Neuronal stem cell (in vitro differentiated cells): ENCODE data around the gene ZNF653.

Source experiments
- DNase-seq: peaks from one replicate; pipeline ENCODE4 v3.0.0-alpha.2; 2013; ENCODE audit warnings: low spot score
- H2AFZ ChIP-seq: one replicate; pipeline ENCODE4 v1.6.1; 2013; ENCODE audit warnings: mild to moderate bottlenecking, low read length, inconsistent platforms
- H2AK5ac ChIP-seq: 2 replicates; pipeline ENCODE4 v1.6.1; 2013; ENCODE audit warnings: low read depth, mild to moderate bottlenecking, inconsistent platforms, low read length, moderate library complexity, mixed read lengths
- H2BK120ac ChIP-seq: 2 replicates; pipeline ENCODE4 v1.6.1; 2013; ENCODE audit warnings: low read depth, mild to moderate bottlenecking, inconsistent platforms, low read length, moderate library complexity, mixed read lengths
- H2BK12ac ChIP-seq: one replicate; pipeline ENCODE4 v1.6.1; 2013; ENCODE audit warnings: low read length, inconsistent platforms
- H2BK15ac ChIP-seq: 2 replicates; pipeline ENCODE4 v1.6.1; 2013; ENCODE audit warnings: mild to moderate bottlenecking, low read length, inconsistent platforms, mixed read lengths
- H2BK5ac ChIP-seq: one replicate; pipeline ENCODE4 v1.6.1; 2013; ENCODE audit warnings: inconsistent platforms, mild to moderate bottlenecking, low read length, moderate library complexity
- H3K14ac ChIP-seq: one replicate; pipeline ENCODE4 v1.6.1; 2013; ENCODE audit warnings: low read length, inconsistent platforms
- H3K18ac ChIP-seq: 2 replicates; pipeline ENCODE4 v1.6.1; 2013; ENCODE audit warnings: low read length, inconsistent platforms
- H3K23ac ChIP-seq: 2 replicates; pipeline ENCODE4 v1.6.1; 2013; ENCODE audit warnings: low read depth, mild to moderate bottlenecking, mixed read lengths, low read length, inconsistent platforms; ENCODE audit not compliant: poor library complexity
- H3K27ac ChIP-seq: replicated peaks from 3 replicates; pipeline ENCODE4 v1.5.1; 2013; ENCODE audit warnings: low read length, inconsistent platforms
- H3K27me3 ChIP-seq, 3 experiments: 2 replicates each; pipeline ENCODE4 v1.6.1; 2013; ENCODE audit warnings: low read length in 3 of 3, mild to moderate bottlenecking in 2 of 3, inconsistent platforms in 1 of 3, low read depth in 1 of 3, mixed read lengths in 1 of 3, moderate library complexity in 1 of 3; ENCODE audit not compliant: control insufficient read depth in 3 of 3, insufficient read depth in 3 of 3
- H3K36me3 ChIP-seq, 2 donors: replicated peaks in 1 of 2; 2 replicates each; pipeline ENCODE4 v1.6.1; 2013; ENCODE audit warnings: low read length in 2 of 2; ENCODE audit not compliant: control insufficient read depth in 2 of 2, insufficient read depth in 2 of 2
- H3K4ac ChIP-seq: 2 replicates; pipeline ENCODE4 v1.6.1; 2013; ENCODE audit warnings: inconsistent platforms, mild to moderate bottlenecking, low read length, moderate library complexity
- H3K4me1 ChIP-seq, 2 donors: 1 replicate in 1 of 2; 2 replicates in 1 of 2; pipeline ENCODE4 v1.6.1; 2013; ENCODE audit warnings: low read length in 2 of 2, low read depth in 1 of 2; ENCODE audit not compliant: control insufficient read depth in 2 of 2, insufficient read depth in 1 of 2
- H3K4me2 ChIP-seq: one replicate; pipeline ENCODE4 v1.6.1; 2013; ENCODE audit warnings: mild to moderate bottlenecking, low read length, inconsistent platforms; ENCODE audit not compliant: insufficient read depth, poor library complexity, severe bottlenecking
- H3K4me3 ChIP-seq, 2 donors: 2 replicates each; pipeline ENCODE4 v1.5.1; 2013; ENCODE audit warnings: low read length in 2 of 2, mild to moderate bottlenecking in 2 of 2, inconsistent platforms in 1 of 2, moderate library complexity in 1 of 2
- H3K79me1 ChIP-seq: one replicate; pipeline ENCODE4 v1.6.1; 2013; ENCODE audit warnings: low read depth, mild to moderate bottlenecking, inconsistent platforms, low read length, moderate library complexity
- H3K9ac ChIP-seq: one replicate; pipeline ENCODE4 v1.6.1; 2013; ENCODE audit warnings: mild to moderate bottlenecking, low read depth, low read length, inconsistent platforms; ENCODE audit not compliant: poor library complexity
- H3K9me3 ChIP-seq, 2 donors: replicated peaks in 1 of 2; 2 replicates each; pipeline versions ENCODE3 to v1.6.1; 2013; ENCODE audit warnings: low read length in 2 of 2, mild to moderate bottlenecking in 2 of 2, inconsistent platforms in 1 of 2, low read depth in 1 of 2, mixed read lengths in 1 of 2, moderate library complexity in 1 of 2; ENCODE audit not compliant: control insufficient read depth in 2 of 2, insufficient read depth in 1 of 2
- H4K8ac ChIP-seq: one replicate; pipeline ENCODE4 v1.6.1; 2013; ENCODE audit warnings: low read depth, mild to moderate bottlenecking, inconsistent platforms, low read length, moderate library complexity
- H4K91ac ChIP-seq: one replicate; pipeline ENCODE4 v1.6.1; 2013; ENCODE audit warnings: low read length, low read depth, mild to moderate bottlenecking, inconsistent platforms; ENCODE audit not compliant: poor library complexity
- WGBS, 2 donors: extraction: QIAGEN DNeasy Blood & Tissue Kit; methylation state at CpG; one replicate each; pipeline ENCODE4 v1.1.7; 2013; ENCODE audit warnings: missing lambda C conversion rate in 2 of 2, mixed read lengths in 1 of 2; ENCODE audit not compliant: insufficient read length in 2 of 2, insufficient replicate concordance in 1 of 2; ENCODE audit errors: extremely low coverage in 2 of 2; 5-methylcytosine and 5-hydroxymethylcytosine counted together

ZNF653 gene

GRCh38 chr19:11465600-11465999 is 40.0 kb downstream of the ZNF653 start:
- no peak overlapping the region for H2AFZ ChIP-seq
- H3K4me2 ChIP-seq, result no peak overlapping the region

GRCh38 chr19:11464333-11465265 is 41.0 kb downstream of the ZNF653 start:
- peak overlapping the region; percentile 89 for H3K23ac ChIP-seq
- peak overlapping the region; percentile 86 for H3K9ac ChIP-seq
- peak overlapping the region; percentile 24 for H3K18ac ChIP-seq
- peak overlapping the region; percentile 68 for H4K91ac ChIP-seq
- H3K4me2 ChIP-seq, result no peak overlapping the region
- H3K27me3 ChIP-seq, result peaks cover 0 to 4% (median 0%) of the 10 kb centered on the region in 3 experiments
- peak overlapping the region in 1 of 2 donors; percentile 68 for H3K4me3 ChIP-seq
- peaks cover 11% of the 10 kb centered on the region for H3K79me1 ChIP-seq
- peaks cover 0 to 6% of the 10 kb centered on the region in 2 donors for H3K9me3 ChIP-seq
- DNase-seq, result no peak
- H2BK15ac ChIP-seq, result no peak overlapping the region
- no peak overlapping the region for H2AFZ ChIP-seq
- no peak overlapping the region for H2AK5ac ChIP-seq
- H3K27ac ChIP-seq, result no peak overlapping the region
- H2BK120ac ChIP-seq, result no peak overlapping the region
- H3K36me3 ChIP-seq, result peaks cover 1 to 85% of the 10 kb centered on the region in 2 donors
- peak overlapping the region; percentile 97 for H3K4ac ChIP-seq
- 100% methylated on average over 4 to 5 of the region's 11 CpGs for WGBS, 2 donors
- peak overlapping the region; percentile 98 for H3K14ac ChIP-seq
- H3K4me1 ChIP-seq, result peaks cover 2 to 9% of the 10 kb centered on the region in 2 donors
- H2BK5ac ChIP-seq, result no peak overlapping the region
- peak overlapping the region; percentile 82 for H4K8ac ChIP-seq
- H2BK12ac ChIP-seq, result peak overlapping the region; percentile 100

More at GRCh38 chr19:11465600-11465999, 40.0 kb downstream of the ZNF653 start:
- no peak for DNase-seq
- peaks cover 1 to 83% of the 10 kb centered on the region in 2 donors for H3K36me3 ChIP-seq
- peak overlapping the region; percentile 85 for H3K18ac ChIP-seq
- H3K14ac ChIP-seq, result no peak overlapping the region
- H4K91ac ChIP-seq, result no peak overlapping the region
- WGBS, 2 donors, result no CpG with 5 or more reads among the region's 8 CpGs
- no peak overlapping the region for H2BK15ac ChIP-seq
- H4K8ac ChIP-seq, result no peak overlapping the region
- no peak overlapping the region for H2BK120ac ChIP-seq
- no peak overlapping the region for H2BK5ac ChIP-seq
- no peak overlapping the region for H3K4me3 ChIP-seq
- peaks cover 2 to 9% of the 10 kb centered on the region in 2 donors for H3K4me1 ChIP-seq
- H3K9ac ChIP-seq, result no peak overlapping the region
- peaks cover 11% of the 10 kb centered on the region for H3K79me1 ChIP-seq
- no peak overlapping the region for H2BK12ac ChIP-seq
- no peak overlapping the region for H2AK5ac ChIP-seq
- H3K4ac ChIP-seq, result no peak overlapping the region
- no peak overlapping the region for H3K27ac ChIP-seq
- H3K9me3 ChIP-seq, result peaks cover 0 to 6% of the 10 kb centered on the region in 2 donors
- no peak overlapping the region for H3K23ac ChIP-seq
- H3K27me3 ChIP-seq, result peaks cover 0 to 4% (median 0%) of the 10 kb centered on the region in 3 experiments

- Histone ChIP-seq H3K36me3 (peaks cover 1 to 85% of the 10 kb centered on the region in 2 donors), H4K8ac (no peak overlapping the region), H3K27me3 (peaks cover 0 to 4% (median 0%) of the 10 kb centered on the region in 3 experiments), H3K4ac (no peak overlapping the region), H3K14ac (no peak overlapping the region), H3K4me1 (peaks cover 2 to 9% of the 10 kb centered on the region in 2 donors), H2AFZ (no peak overlapping the region), H2BK15ac (peak overlapping the region; percentile 92), H2BK5ac (peak overlapping the region; percentile 39), H3K23ac (peak overlapping the region; percentile 97), H2AK5ac (peak overlapping the region; percentile 46), H3K79me1 (peaks cover 11% of the 10 kb centered on the region), H4K91ac (peak overlapping the region; percentile 72), H3K9me3 (peaks cover 0 to 6% of the 10 kb centered on the region in 2 donors), H2BK12ac (peak overlapping the region; percentile 90), H2BK120ac (no peak overlapping the region), H3K4me2 (no peak overlapping the region), H3K9ac (no peak overlapping the region), H3K4me3 (no peak overlapping the region), H3K18ac (peak overlapping the region; percentile 80), H3K27ac (peak overlapping the region; percentile 27)
- no CpG with 5 or more reads among the region's 12 CpGs for whole genome bisulfite sequencing, 2 donors
- no peak for DNase-seq
These were observed 42.2 kb downstream of the ZNF653 start for GRCh38 chr19:11463391-11463790.

- Histone ChIP-seq H2AFZ (no peak overlapping the region), H3K9me3 (peaks cover 0 to 6% of the 10 kb centered on the region in 2 donors), H3K4me3 (no peak overlapping the region), H2AK5ac (no peak overlapping the region), H3K27me3 (peaks cover 0 to 4% (median 0%) of the 10 kb centered on the region in 3 experiments), H3K18ac (no peak overlapping the region), H3K36me3 (peaks cover 1 to 89% of the 10 kb centered on the region in 2 donors), H3K4me1 (peaks cover 2 to 9% of the 10 kb centered on the region in 2 donors), H3K4ac (no peak overlapping the region), H3K79me1 (peaks cover 9% of the 10 kb centered on the region), H3K9ac (no peak overlapping the region), H3K23ac (no peak overlapping the region), H2BK12ac (no peak overlapping the region), H4K91ac (no peak overlapping the region), H2BK120ac (no peak overlapping the region), H2BK5ac (no peak overlapping the region), H2BK15ac (no peak overlapping the region), H3K4me2 (no peak overlapping the region), H3K14ac (no peak overlapping the region), H3K27ac (no peak overlapping the region), H4K8ac (no peak overlapping the region)
- WGBS, 2 donors, result no CpG with 5 or more reads among the region's 2 CpGs
- DNase-seq, result no peak
These were observed 44.2 kb downstream of the ZNF653 start for GRCh38 chr19:11461453-11461852.
